ENCODE data around the gene SCAF8.

- TF ChIP-seq EP300 (IDR thresholded peaks at IDR 0.05) (no peak), CTCF (IDR thresholded peaks at IDR 0.05) (no peak)
Measured at GRCh38 chr6:154782193-154782592, 49.0 kb downstream of the SCAF8 start.

All from ovary (tissue), 3 donors.